IMR-90 (cell line): ENCODE data around the gene CDK5R1. TPM values are rescaled to one million over a fixed set of nuclear protein-coding genes. Genes with fewer than 3 reads are reported as not detected.

ENCODE experiments used
- ATAC-seq: fragments of 200-7000 bp; cut with Tn5 transposase; 2 replicates; pipeline ENCODE4 v1.9.1; 2020; ENCODE audit warnings: low read depth, mild to moderate bottlenecking, moderate library complexity
- BruUV-seq: library from RNA; stranded (reverse); fragments of 400-500 nt; replicated peaks from 2 replicates; lab custom pipeline; 2021; lab: Mats Ljungman, UMichigan
- CTCF ChIA-PET: fragments of 300-600 bp; formaldehyde crosslinking; extraction: SDS; loops from one replicate; lab custom pipeline; 2021; ENCODE audit warnings: antibody characterized with exemption; lab: Yijun Ruan, JAX
- POLR2A ChIA-PET: fragments of 300-600 bp; sonication (Branson Sonifier 250); formaldehyde crosslinking; loops from one replicate; lab custom pipeline; 2022; ENCODE audit warnings: antibody characterized with exemption; ENCODE audit not compliant: unreplicated experiment; lab: Charles Lee
- DNase-seq: peaks from one replicate; pipeline ENCODE4 v3.0.0; 2013
- H2AFZ ChIP-seq: replicated peaks from 2 replicates; pipeline ENCODE3; 2013; ENCODE audit warnings: low read length, mild to moderate bottlenecking; ENCODE audit not compliant: poor library complexity
- H2AK5ac ChIP-seq: 2 replicates; pipeline ENCODE4 v1.6.1; 2013; ENCODE audit warnings: low read depth, low read length, inconsistent platforms
- H2AK9ac ChIP-seq: replicated peaks from 2 replicates; pipeline ENCODE3; 2013; ENCODE audit warnings: mild to moderate bottlenecking, low read depth, low read length, moderate library complexity; ENCODE audit not compliant: poor library complexity
- H2BK120ac ChIP-seq: 2 replicates; pipeline ENCODE4 v1.6.1; 2013; ENCODE audit warnings: low read depth, low read length, inconsistent platforms
- H2BK15ac ChIP-seq: 3 replicates; pipeline ENCODE4 v1.6.1; 2013; ENCODE audit warnings: low read depth, low read length, inconsistent platforms
- H2BK20ac ChIP-seq: 2 replicates; pipeline ENCODE4 v1.6.1; 2013; ENCODE audit warnings: low read depth, mild to moderate bottlenecking, inconsistent platforms, low read length, moderate library complexity
- H2BK5ac ChIP-seq: 2 replicates; pipeline ENCODE4 v1.6.1; 2013; ENCODE audit warnings: mild to moderate bottlenecking, low read depth, low read length, inconsistent platforms; ENCODE audit not compliant: poor library complexity, severe bottlenecking
- H3K14ac ChIP-seq: replicated peaks from 2 replicates; pipeline ENCODE4 v1.6.1; 2013; ENCODE audit warnings: low read depth, low read length, inconsistent platforms
- H3K18ac ChIP-seq: 2 replicates; pipeline ENCODE4 v1.6.1; 2013; ENCODE audit warnings: low read depth, low read length, control low read depth
- H3K23ac ChIP-seq: 2 replicates; pipeline ENCODE4 v1.6.1; 2013; ENCODE audit warnings: low read depth, low read length, inconsistent platforms
- H3K27ac ChIP-seq: 2 replicates; pipeline ENCODE4 v1.5.1; 2013; ENCODE audit warnings: mild to moderate bottlenecking, control low read depth, low read length; ENCODE audit not compliant: insufficient read depth
- H3K27me3 ChIP-seq: 2 replicates; pipeline ENCODE4 v1.6.1; 2013; ENCODE audit warnings: low read length; ENCODE audit not compliant: control insufficient read depth, insufficient read depth
- H3K36me3 ChIP-seq: 2 replicates; pipeline ENCODE4 v1.6.1; 2013; ENCODE audit warnings: low read length, mixed read lengths; ENCODE audit not compliant: control insufficient read depth, insufficient read depth
- H3K4ac ChIP-seq: 2 replicates; pipeline ENCODE4 v1.6.1; 2013; ENCODE audit warnings: low read depth, low read length, inconsistent platforms
- H3K4me1 ChIP-seq: 2 replicates; pipeline ENCODE4 v1.6.1; 2013; ENCODE audit warnings: low read length, mixed read lengths; ENCODE audit not compliant: control insufficient read depth, insufficient read depth
- H3K4me2 ChIP-seq: 2 replicates; pipeline ENCODE4 v1.6.1; 2013; ENCODE audit warnings: low read depth, mild to moderate bottlenecking, control low read depth, low read length, moderate library complexity
- H3K4me3 ChIP-seq: 2 replicates; pipeline ENCODE4 v1.5.1; 2013; ENCODE audit warnings: low read depth, mild to moderate bottlenecking, control low read depth, low read length, moderate library complexity; ENCODE audit not compliant: insufficient read depth
- H3K56ac ChIP-seq: 2 replicates; pipeline ENCODE4 v1.6.1; 2013; ENCODE audit warnings: low read length, inconsistent platforms; ENCODE audit not compliant: insufficient read depth; ENCODE audit errors: extremely low read depth
- H3K79me1 ChIP-seq, 2 experiments: 2 replicates each; pipeline ENCODE4 v1.6.1; 2013; ENCODE audit warnings: low read length in 2 of 2, inconsistent platforms in 1 of 2, low read depth in 1 of 2
- H3K9ac ChIP-seq: 2 replicates; pipeline ENCODE4 v1.6.1; 2013; ENCODE audit warnings: low read depth, low read length, control low read depth
- H3K9me1 ChIP-seq: 2 replicates; pipeline ENCODE4 v1.6.1; 2013; ENCODE audit warnings: low read length, inconsistent platforms; ENCODE audit not compliant: insufficient read depth
- H3K9me3 ChIP-seq: 2 replicates; pipeline ENCODE4 v1.6.1; 2013; ENCODE audit warnings: low read length; ENCODE audit not compliant: control insufficient read depth, insufficient read depth
- H4K20me1 ChIP-seq: 2 replicates; pipeline ENCODE4 v1.6.1; 2013; ENCODE audit warnings: low read length, inconsistent platforms; ENCODE audit not compliant: insufficient read depth
- H4K5ac ChIP-seq: 2 replicates; pipeline ENCODE4 v1.6.1; 2013; ENCODE audit warnings: mild to moderate bottlenecking, low read depth, low read length, control low read depth
- H4K8ac ChIP-seq, 2 experiments: 2 replicates each; pipeline ENCODE4 v1.6.1; 2013; ENCODE audit warnings: low read depth in 2 of 2, low read length in 2 of 2, control low read depth in 1 of 2, inconsistent platforms in 1 of 2
- H4K91ac ChIP-seq: 2 replicates; pipeline ENCODE4 v1.6.1; 2013; ENCODE audit warnings: low read depth, low read length, inconsistent platforms; ENCODE audit not compliant: insufficient read depth
- BHLHE40 ChIP-seq: fragments of 150-350 bp; IDR thresholded peaks from 2 replicates; pipeline ENCODE4 v1.6.1; 2016; ENCODE audit warnings: mild to moderate bottlenecking, low read depth, low read length
- CEBPB ChIP-seq: IDR thresholded peaks from 2 replicates; pipeline ENCODE4 v1.6.1; 2012; ENCODE audit warnings: low read depth, low read length, improper control_type of control experiment
- CHD1 ChIP-seq: IDR thresholded peaks from 2 replicates; pipeline ENCODE4 v1.6.1; 2012; ENCODE audit warnings: low read depth, low read length, improper control_type of control experiment
- FOS ChIP-seq: fragments of 150-350 bp; IDR thresholded peaks from 2 replicates; pipeline ENCODE4 v1.6.1; 2016; ENCODE audit warnings: low read depth, low read length
- MAFK ChIP-seq: IDR thresholded peaks from 2 replicates; pipeline ENCODE4 v1.6.1; 2012; ENCODE audit warnings: low read depth, low read length, improper control_type of control experiment
- MAZ ChIP-seq: IDR thresholded peaks from 2 replicates; pipeline ENCODE4 v1.6.1; 2012; ENCODE audit warnings: low read depth, mild to moderate bottlenecking, low read length, improper control_type of control experiment, moderate library complexity, borderline replicate concordance
- MXI1 ChIP-seq: IDR thresholded peaks from 2 replicates; pipeline ENCODE4 v1.6.1; 2012; ENCODE audit warnings: low read depth, mild to moderate bottlenecking, low read length, moderate library complexity, borderline replicate concordance
- NFE2L2 ChIP-seq: fragments of 150-350 bp; IDR thresholded peaks from 2 replicates; pipeline ENCODE4 v1.6.1; 2016; ENCODE audit warnings: low read depth, mild to moderate bottlenecking, low read length
- POLR2A ChIP-seq: IDR thresholded peaks from 2 replicates; pipeline ENCODE4 v1.6.1; 2012; ENCODE audit warnings: mild to moderate bottlenecking, low read depth, low read length
- RAD21 ChIP-seq: IDR thresholded peaks from 2 replicates; pipeline ENCODE4 v1.6.1; 2012; ENCODE audit warnings: low read length, improper control_type of control experiment
- RCOR1 ChIP-seq: IDR thresholded peaks from 2 replicates; pipeline ENCODE4 v1.6.1; 2012; ENCODE audit warnings: mild to moderate bottlenecking, low read length, improper control_type of control experiment; ENCODE audit not compliant: insufficient replicate concordance
- RFX5 ChIP-seq: IDR thresholded peaks from 2 replicates; pipeline ENCODE4 v1.8.0; 2012; ENCODE audit warnings: low read depth, mild to moderate bottlenecking, low read length, moderate library complexity
- SMC3 ChIP-seq: fragments of 150-350 bp; IDR thresholded peaks from 2 replicates; pipeline ENCODE4 v1.6.1; 2016; ENCODE audit warnings: low read depth, mild to moderate bottlenecking, antibody characterized with exemption, low read length, moderate library complexity
- WGBS, 2 experiments: methylation state at CpG; one replicate each; pipeline versions ENCODE4 v1.1.5 to v1.1.7; 2013; ENCODE audit warnings: missing lambda C conversion rate in 2 of 2; ENCODE audit not compliant: insufficient read length in 1 of 2; ENCODE audit errors: extremely low coverage in 2 of 2; 5-methylcytosine and 5-hydroxymethylcytosine counted together
- dilution Hi-C: fragments of 300-500 bp; cut with HindIII; formaldehyde crosslinking; loops from one replicate; pipeline ENCODE4 v1.14.3; 2018; ENCODE audit warnings: low sequenced_read_pairs; ENCODE audit not compliant: unreplicated experiment
- in situ Hi-C: fragments of 300-500 bp; cut with MboI; formaldehyde crosslinking; loops from 3 replicates; pipeline ENCODE4 v1.14.3; 2019; ENCODE audit warnings: low sequenced_read_pairs, inconsistent platforms, mixed read lengths
- intact Hi-C: fragments of 100-400 bp; cut with micrococcal nuclease; formaldehyde crosslinking; loops from 2 replicates; pipeline ENCODE4 v1.10.0; 2022
- polyA plus RNA-seq, 3 experiments: library from polyadenylated mRNA; depleted of rRNA; stranded (reverse); fragments of >200 nt; gene quantifications; 2 replicates each; pipeline ENCODE4 v1.2.3, GENCODE V29; 2012; ENCODE audit warnings: low replicate concordance in 1 of 3
- total RNA-seq: library from RNA; depleted of rRNA; stranded (reverse); fragments of >200 nt; gene quantifications from 2 replicates; pipeline ENCODE4 v1.2.3, GENCODE V29; 2012
- TF ChIP-seq, protein P1 (sequence below): fragments of 150-350 bp; IDR thresholded peaks from 2 replicates; pipeline ENCODE4 v1.6.1; 2017; ENCODE audit warnings: mild to moderate bottlenecking, antibody characterized with exemption, low read length, low read depth
- TF ChIP-seq, protein P2 (sequence below): conservative IDR thresholded peaks from 2 replicates; pipeline ENCODE4 v1.5.1; 2012; ENCODE audit warnings: mild to moderate bottlenecking, low read depth, low read length, improper control_type of control experiment
- TF ChIP-seq, protein P3 (sequence below): fragments of 150-350 bp; IDR thresholded peaks from 2 replicates; pipeline ENCODE4 v1.6.1; 2016; ENCODE audit warnings: low read depth, mild to moderate bottlenecking, low read length, moderate library complexity, borderline replicate concordance

CDK5R1 gene
- total and polyA plus RNA-seq, 2 of the 4 experiments (the other 2 are of a cell fraction) = 0.36 to 0.74 TPM

DNA sequence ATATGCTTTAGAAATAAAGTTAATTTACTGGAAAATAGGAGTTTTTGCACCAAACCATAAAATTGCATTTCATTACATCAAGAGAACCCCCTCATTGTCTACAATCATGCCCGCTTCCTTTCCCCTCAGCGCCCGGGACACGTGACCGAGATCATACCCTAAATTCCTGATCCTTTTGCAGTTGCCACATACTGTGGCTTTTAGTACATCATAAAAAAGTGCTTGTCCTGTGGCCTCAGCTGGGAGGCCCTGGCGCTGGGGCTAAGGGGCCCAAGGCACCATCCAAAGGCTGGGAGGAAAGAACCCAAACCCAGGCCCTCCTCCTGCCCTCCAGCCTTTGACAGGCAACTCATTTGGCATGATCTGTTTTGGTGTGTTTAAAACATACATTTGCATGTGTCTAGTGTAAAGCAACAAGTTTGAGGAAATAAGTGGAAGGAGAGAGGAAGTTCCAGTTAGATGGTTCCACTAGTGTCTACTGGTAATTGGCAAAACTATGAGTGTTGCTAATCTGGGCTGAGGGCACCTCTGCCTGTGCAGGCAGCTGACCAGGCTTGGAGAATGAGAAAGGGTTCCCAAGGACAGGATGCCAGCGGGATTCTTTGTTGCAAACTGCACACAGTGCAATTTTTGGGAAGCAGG, 6.0 kb downstream of the CDK5R1 start:
- Histone ChIP-seq H3K14ac (no peak overlapping the region), H3K79me1 (peaks cover 0 to 3% of the 10 kb centered on the region in 2 experiments; a peak in 2 of 4 replicates), H4K5ac (no peak overlapping the region), H3K4ac (no peak overlapping the region), H3K23ac (no peak overlapping the region), H3K4me2 (no peak overlapping the region), H4K8ac (no peak overlapping the region), H2BK5ac (no peak overlapping the region), H4K91ac (no peak overlapping the region), H3K18ac (no peak overlapping the region), H2BK20ac (no peak overlapping the region), H4K20me1 (peaks cover 4% of the 10 kb centered on the region; the same call in 1 of the 2 replicates), H2BK15ac (no peak overlapping the region), H2AK9ac (no peak overlapping the region), H3K9me1 (peaks cover 14% of the 10 kb centered on the region), H3K27me3 (no peaks in the 10 kb centered on the region), H2AK5ac (no peak overlapping the region), H3K4me1 (peaks cover 6% of the 10 kb centered on the region), H3K9me3 (no peaks in the 10 kb centered on the region), H2AFZ (no peak overlapping the region), H3K56ac (no peak overlapping the region), H3K36me3 (peaks cover 2% of the 10 kb centered on the region; the same call in 1 of the 2 replicates), H3K27ac (no peak overlapping the region), H3K4me3 (no peak overlapping the region), H2BK120ac (no peak overlapping the region), H3K9ac (no peak overlapping the region)
- DNase-seq (no peak), ATAC-seq (no peak)
- no peak for TF ChIP-seq NFE2L2
- TF ChIP-seq FOS = no peak
- no peak for TF ChIP-seq RAD21
- TF ChIP-seq MXI1 = no peak
- no peak for TF ChIP-seq POLR2A
- no peak for TF ChIP-seq BHLHE40
- TF ChIP-seq, protein P1, sequence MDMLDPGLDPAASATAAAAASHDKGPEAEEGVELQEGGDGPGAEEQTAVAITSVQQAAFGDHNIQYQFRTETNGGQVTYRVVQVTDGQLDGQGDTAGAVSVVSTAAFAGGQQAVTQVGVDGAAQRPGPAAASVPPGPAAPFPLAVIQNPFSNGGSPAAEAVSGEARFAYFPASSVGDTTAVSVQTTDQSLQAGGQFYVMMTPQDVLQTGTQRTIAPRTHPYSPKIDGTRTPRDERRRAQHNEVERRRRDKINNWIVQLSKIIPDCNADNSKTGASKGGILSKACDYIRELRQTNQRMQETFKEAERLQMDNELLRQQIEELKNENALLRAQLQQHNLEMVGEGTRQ = no peak
- TF ChIP-seq RFX5 = no peak
- no peak for TF ChIP-seq SMC3
- TF ChIP-seq MAZ = no peak
- TF ChIP-seq CHD1 = no peak
- TF ChIP-seq, protein P2, sequence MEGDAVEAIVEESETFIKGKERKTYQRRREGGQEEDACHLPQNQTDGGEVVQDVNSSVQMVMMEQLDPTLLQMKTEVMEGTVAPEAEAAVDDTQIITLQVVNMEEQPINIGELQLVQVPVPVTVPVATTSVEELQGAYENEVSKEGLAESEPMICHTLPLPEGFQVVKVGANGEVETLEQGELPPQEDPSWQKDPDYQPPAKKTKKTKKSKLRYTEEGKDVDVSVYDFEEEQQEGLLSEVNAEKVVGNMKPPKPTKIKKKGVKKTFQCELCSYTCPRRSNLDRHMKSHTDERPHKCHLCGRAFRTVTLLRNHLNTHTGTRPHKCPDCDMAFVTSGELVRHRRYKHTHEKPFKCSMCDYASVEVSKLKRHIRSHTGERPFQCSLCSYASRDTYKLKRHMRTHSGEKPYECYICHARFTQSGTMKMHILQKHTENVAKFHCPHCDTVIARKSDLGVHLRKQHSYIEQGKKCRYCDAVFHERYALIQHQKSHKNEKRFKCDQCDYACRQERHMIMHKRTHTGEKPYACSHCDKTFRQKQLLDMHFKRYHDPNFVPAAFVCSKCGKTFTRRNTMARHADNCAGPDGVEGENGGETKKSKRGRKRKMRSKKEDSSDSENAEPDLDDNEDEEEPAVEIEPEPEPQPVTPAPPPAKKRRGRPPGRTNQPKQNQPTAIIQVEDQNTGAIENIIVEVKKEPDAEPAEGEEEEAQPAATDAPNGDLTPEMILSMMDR = no peak
- no peak for TF ChIP-seq RCOR1
- no peak for TF ChIP-seq MAFK
- TF ChIP-seq, protein P3, sequence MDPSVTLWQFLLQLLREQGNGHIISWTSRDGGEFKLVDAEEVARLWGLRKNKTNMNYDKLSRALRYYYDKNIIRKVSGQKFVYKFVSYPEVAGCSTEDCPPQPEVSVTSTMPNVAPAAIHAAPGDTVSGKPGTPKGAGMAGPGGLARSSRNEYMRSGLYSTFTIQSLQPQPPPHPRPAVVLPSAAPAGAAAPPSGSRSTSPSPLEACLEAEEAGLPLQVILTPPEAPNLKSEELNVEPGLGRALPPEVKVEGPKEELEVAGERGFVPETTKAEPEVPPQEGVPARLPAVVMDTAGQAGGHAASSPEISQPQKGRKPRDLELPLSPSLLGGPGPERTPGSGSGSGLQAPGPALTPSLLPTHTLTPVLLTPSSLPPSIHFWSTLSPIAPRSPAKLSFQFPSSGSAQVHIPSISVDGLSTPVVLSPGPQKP = no peak
- no peak for TF ChIP-seq CEBPB
- ChIA-PET CTCF (no interaction called here), POLR2A (no interaction called here)
- no TSS peak for BruUV-seq
- in situ Hi-C loops = loop anchor here (25.0 kb wide), 1 partner anchor 270 kb away; no protein-coding TSS in a partner anchor
- dilution Hi-C loops = no loop called here
- intact Hi-C loops = no loop called here
- WGBS, 2 experiments = no CpG with 5 or more reads among the region's 7 CpGs
